HG03135 (cell line): ENCODE data around the gene LEMD1.
"Not testable (repeated sequence)": the region's sequence is repeated elsewhere in the genome, so short reads cannot be mapped to it uniquely, and the experiment has no call there.

Experiments
- ATAC-seq: cut with Tn5 transposase; IDR thresholded peaks from one replicate; pipeline ENCODE4 v1.9.1; 2021; ENCODE audit warnings: mild to moderate bottlenecking, moderate library complexity; ENCODE audit not compliant: unreplicated experiment

LEMD1 gene

GRCh38 chr1:205447457-205448341 is 25.8 kb upstream of the LEMD1 start:
- no peak for ATAC-seq

- ATAC-seq, result no peak
These were observed 25.0 kb upstream of the LEMD1 start for GRCh38 chr1:205446828-205447227.

GRCh38 chr1:205445646-205445935 is 23.7 kb upstream of the LEMD1 start:
- ATAC-seq, result no peak

GRCh38 chr1:205444931-205445645 is 23.2 kb upstream of the LEMD1 start:
- no peak for ATAC-seq

- ATAC-seq, result no peak
These were observed 22.6 kb upstream of the LEMD1 start for GRCh38 chr1:205444300-205444930.

- ATAC-seq, result no peak
These were observed 21.9 kb upstream of the LEMD1 start for GRCh38 chr1:205443585-205444299.

GRCh38 chr1:205442051-205442725 is 20.3 kb upstream of the LEMD1 start:
- ATAC-seq, result no peak

- no peak for ATAC-seq
These were observed 19.8 kb upstream of the LEMD1 start for GRCh38 chr1:205441716-205442050.

GRCh38 chr1:205441318-205441633 is 19.4 kb upstream of the LEMD1 start:
- ATAC-seq, result no peak

GRCh38 chr1:205440476-205441317 is 18.8 kb upstream of the LEMD1 start:
- peak; percentile 65 for ATAC-seq

- no peak for ATAC-seq
These were observed 18.2 kb upstream of the LEMD1 start for GRCh38 chr1:205440121-205440475.

- ATAC-seq, result no peak
These were observed 16.6 kb upstream of the LEMD1 start for GRCh38 chr1:205438213-205439158.

GRCh38 chr1:205437570-205437969 is 15.7 kb upstream of the LEMD1 start:
- no peak for ATAC-seq

GRCh38 chr1:205436776-205437410 is 15.0 kb upstream of the LEMD1 start:
- ATAC-seq, result no peak

GRCh38 chr1:205435578-205436573 is 14.0 kb upstream of the LEMD1 start:
- ATAC-seq, result no peak

GRCh38 chr1:205434738-205435137 is 12.9 kb upstream of the LEMD1 start:
- ATAC-seq, result no peak

- not testable (repeated sequence) for ATAC-seq
These were observed 10.8 kb upstream of the LEMD1 start for GRCh38 chr1:205432692-205433091.
